Activated CD8-positive, alpha-beta T cell treated with anti-CD3 and anti-CD28 coated beads, Interleukin-2, amount 10 ng/mL, durations not matched to agents 7 days and 5 days (primary cell): Measurements from ENCODE around the gene ZNF28. TPM values are rescaled to one million over a fixed set of nuclear protein-coding genes. Genes with fewer than 3 reads are reported as not detected.
"Not testable (repeated sequence)": the region's sequence is repeated elsewhere in the genome, so short reads cannot be mapped to it uniquely, and the experiment has no call there.

Experiments used
- ATAC-seq: fragments of 150-1000 bp; cut with Tn5 transposase; one replicate; pipeline ENCODE4 v1.10.0; 2021; ENCODE audit warnings: moderate library complexity
- CTCF ChIA-PET: fragments of 350-600 bp; sonication (Branson Sonifier 250); formaldehyde crosslinking; loops from one replicate; lab custom pipeline; 2021; ENCODE audit warnings: antibody characterized with exemption; lab: Charles Lee
- POLR2A ChIA-PET: fragments of 350-600 bp; sonication (Branson Sonifier 250); formaldehyde crosslinking; loops from one replicate; lab custom pipeline; 2021; ENCODE audit warnings: antibody characterized with exemption; lab: Charles Lee
- DNase-seq: peaks from one replicate; pipeline ENCODE4 v3.0.0-alpha.2; 2020
- H3K27ac Mint-ChIP-seq: one replicate; pipeline ENCODE4 v1.8.0; 2021; ENCODE audit warnings: mild to moderate bottlenecking, mixed read lengths
- H3K27me3 Mint-ChIP-seq: one replicate; pipeline ENCODE4 v1.8.0; 2021; ENCODE audit warnings: low read depth, mixed read lengths
- H3K36me3 Mint-ChIP-seq: one replicate; pipeline ENCODE4 v1.8.0; 2021; ENCODE audit warnings: low read depth, mixed read lengths
- H3K4me1 Mint-ChIP-seq: one replicate; pipeline ENCODE4 v1.8.0; 2021; ENCODE audit warnings: low read depth, mixed read lengths
- H3K4me3 Mint-ChIP-seq: one replicate; pipeline ENCODE4 v1.8.0; 2021; ENCODE audit warnings: mild to moderate bottlenecking, mixed read lengths
- H3K9me3 Mint-ChIP-seq: one replicate; pipeline ENCODE4 v1.8.0; 2022; ENCODE audit warnings: mixed read lengths; ENCODE audit not compliant: insufficient read depth
- total RNA-seq, 2 experiments: library from RNA; stranded (reverse); gene quantifications; one replicate each; pipeline ENCODE4 v1.2.3, GENCODE V29; 2021

Gene ZNF28
- total RNA-seq, 2 experiments from 2014 or later = 26.9 to 27.5 TPM

DNA sequence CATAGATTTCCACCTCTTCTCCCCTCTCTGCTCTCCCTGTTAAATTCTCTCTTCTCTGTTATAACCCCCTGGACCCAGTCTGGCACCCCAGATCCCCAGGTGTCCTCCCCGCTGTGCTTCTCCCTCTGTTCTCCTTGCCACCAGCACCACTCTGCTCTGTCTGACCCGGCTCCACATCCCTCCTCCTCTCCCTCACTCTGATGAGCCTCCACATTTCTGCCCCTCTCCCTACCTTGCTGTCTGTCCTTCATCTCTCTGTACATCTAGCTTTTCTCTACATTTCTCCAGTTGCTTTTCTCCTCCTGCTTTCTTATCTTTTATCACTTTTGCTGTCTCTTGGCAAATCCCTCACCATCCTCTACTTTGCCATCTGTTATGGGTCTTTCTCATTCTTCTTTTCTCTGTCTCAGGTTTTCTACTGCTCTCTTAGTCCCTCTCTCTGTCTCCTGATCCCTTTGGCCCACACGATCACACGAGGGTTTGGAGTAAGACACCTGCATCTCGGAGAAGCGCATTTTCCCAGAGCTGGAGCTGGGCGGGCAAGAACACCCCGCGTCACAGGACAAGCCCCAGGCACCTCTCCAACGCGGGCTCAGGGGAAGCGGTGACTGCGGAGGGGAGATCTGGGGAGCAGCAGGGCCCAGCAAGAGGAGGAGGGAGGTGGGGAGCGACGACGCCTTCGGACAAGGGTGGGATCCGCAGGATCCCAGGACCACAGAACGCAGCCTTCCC lies 795 bp downstream of the ZNF28 start:
- peak; percentile 47 for DNase-seq
- peaks cover 13% of the 10 kb centered on the region for H3K4me1 Mint-ChIP-seq
- POLR2A ChIA-PET = interaction anchor here (1.6 to 2.0 kb wide), 2 partner anchors 35 to 142 kb away, joined by 3 to 6 read pairs; partner anchors contain the start of gene ZNF816
- peak overlapping the region; percentile 87 for H3K27ac Mint-ChIP-seq
- peak overlapping the region; percentile 93 for H3K4me3 Mint-ChIP-seq
- peaks cover 55% of the 10 kb centered on the region for H3K36me3 Mint-ChIP-seq
- peaks cover 15% of the 10 kb centered on the region for H3K9me3 Mint-ChIP-seq
- H3K27me3 Mint-ChIP-seq, CTCF ChIA-PET: not testable (repeated sequence)
- peak; percentile 51 for ATAC-seq

DNA sequence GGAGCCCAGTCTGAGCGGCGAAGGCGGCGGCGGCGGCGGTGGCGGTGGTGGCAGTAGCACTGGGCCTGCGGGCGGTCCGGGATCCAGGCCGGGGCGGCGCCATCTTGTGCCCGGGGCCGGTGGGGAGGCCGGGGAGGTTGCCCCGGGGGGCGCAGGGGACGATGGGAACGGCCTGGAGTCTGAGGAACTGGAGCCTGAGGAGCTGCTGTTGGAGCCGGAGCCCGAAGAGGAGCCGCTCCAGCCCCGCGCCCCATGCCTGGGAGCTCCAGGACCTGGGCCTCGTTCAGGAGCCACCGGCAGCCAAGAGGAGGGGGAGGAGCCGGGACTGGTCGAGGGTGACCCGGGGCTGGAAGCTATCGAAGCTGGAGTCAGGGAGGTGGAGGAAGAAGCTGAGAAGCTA lies 11.6 kb downstream of the ZNF28 start:
- Mint-ChIP-seq H3K27me3 (no peaks in the 10 kb centered on the region), H3K4me3 (no peak overlapping the region), H3K4me1 (no peaks in the 10 kb centered on the region), H3K9me3 (peaks cover 21% of the 10 kb centered on the region), H3K27ac (no peak overlapping the region), H3K36me3 (peaks cover 74% of the 10 kb centered on the region)
- DNase-seq = no peak
- POLR2A ChIA-PET = no interaction called here
- CTCF ChIA-PET = no interaction called here
- no peak for ATAC-seq

- DNase-seq, CTCF ChIA-PET, H3K27ac Mint-ChIP-seq, POLR2A ChIA-PET, ATAC-seq, H3K4me3 Mint-ChIP-seq, H3K27me3 Mint-ChIP-seq, H3K4me1 Mint-ChIP-seq: not testable (repeated sequence)
- Mint-ChIP-seq H3K36me3 (peaks cover 83% of the 10 kb centered on the region), H3K9me3 (peaks cover 67% of the 10 kb centered on the region)
Measured at GRCh38 chr19:52799950-52800640, 21.3 kb downstream of the ZNF28 start.

DNA sequence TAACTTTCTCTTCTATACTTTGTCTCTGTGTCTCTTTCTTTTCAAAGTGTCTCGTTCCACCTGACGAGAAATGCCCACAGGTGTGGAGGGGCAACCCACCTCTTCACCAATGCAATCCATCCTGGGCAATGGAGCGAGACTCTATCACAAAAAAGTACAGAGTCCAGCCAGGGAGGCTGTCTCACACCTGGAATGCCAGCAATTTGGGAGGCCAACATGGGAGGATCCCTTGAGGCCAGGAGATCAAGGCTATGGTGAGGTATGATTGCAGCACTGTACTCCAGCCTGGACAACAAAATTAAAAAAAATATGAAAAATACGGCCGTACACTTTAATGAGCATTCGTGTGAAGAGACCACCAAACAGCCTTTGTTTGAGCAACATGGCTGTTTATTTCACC lies 32.0 kb downstream of the ZNF28 start:
- no peak for ATAC-seq

GRCh38 chr19:52786464-52787354 lies 34.7 kb downstream of the ZNF28 start, which contains the start of gene ZNF600:
Gene ZNF600 (minus strand): TSS chr19:52786791. CDS start chr19:52778888, 7,903 bp downstream.
- POLR2A ChIA-PET, CTCF ChIA-PET, H3K27me3 Mint-ChIP-seq: not testable (repeated sequence)
- peak within 1 kb of the TSS; percentile 88 for H3K27ac Mint-ChIP-seq
- H3K36me3 Mint-ChIP-seq = peaks cover 42% of the 10 kb centered on the region
- peak within 1 kb of the TSS; percentile 92 for H3K4me3 Mint-ChIP-seq
- peak; percentile 89 for DNase-seq
- ATAC-seq = peak; percentile 99
- H3K9me3 Mint-ChIP-seq = peaks cover 14% of the 10 kb centered on the region
- peaks cover 35% of the 10 kb centered on the region for H3K4me1 Mint-ChIP-seq

More for the DNA sequence above, 32.0 kb downstream of the ZNF28 start:
- Mint-ChIP-seq H3K27me3 (no peaks in the 10 kb centered on the region), H3K4me3 (no peak overlapping the region), H3K4me1 (peaks cover 31% of the 10 kb centered on the region), H3K27ac (no peak overlapping the region), H3K9me3 (peaks cover 25% of the 10 kb centered on the region), H3K36me3 (peaks cover 28% of the 10 kb centered on the region)
- DNase-seq = no peak
- ChIA-PET CTCF (no interaction called here), POLR2A (no interaction called here)

DNA sequence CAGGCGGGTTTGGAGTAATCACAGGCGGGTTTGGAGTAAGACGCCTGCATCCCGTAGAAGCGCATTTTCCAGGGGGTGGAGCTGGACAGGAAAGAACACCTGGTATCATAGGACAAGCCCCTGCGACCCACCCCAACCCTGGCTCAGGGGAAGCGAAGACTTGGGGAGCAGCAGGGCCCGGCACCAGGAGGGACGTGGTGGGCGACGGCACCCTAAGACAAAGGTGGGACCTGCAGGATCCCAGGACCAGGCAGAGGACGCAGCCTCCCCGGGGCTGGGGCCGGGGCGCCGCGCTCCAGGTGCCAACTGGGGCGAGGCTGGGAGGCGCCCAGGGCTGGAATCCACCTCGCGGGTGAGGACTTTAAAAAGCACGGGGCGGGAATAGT lies 35.4 kb downstream of the ZNF28 start:
- peaks cover 49% of the 10 kb centered on the region for H3K36me3 Mint-ChIP-seq
- ATAC-seq = no peak
- POLR2A ChIA-PET = no interaction called here

GRCh38 chr19:52785506-52785905 lies 35.9 kb downstream of the ZNF28 start:
- H3K27ac Mint-ChIP-seq = peak overlapping the region; percentile 88
- no peaks in the 10 kb centered on the region for H3K27me3 Mint-ChIP-seq
- peaks cover 30% of the 10 kb centered on the region for H3K4me1 Mint-ChIP-seq
- H3K9me3 Mint-ChIP-seq = peaks cover 11% of the 10 kb centered on the region
- H3K4me3 Mint-ChIP-seq = peak overlapping the region; percentile 92
- H3K36me3 Mint-ChIP-seq = peaks cover 54% of the 10 kb centered on the region
- POLR2A ChIA-PET = no interaction called here
- ATAC-seq = no peak
- DNase-seq = no peak
- CTCF ChIA-PET = no interaction called here

More for the DNA sequence above, 35.4 kb downstream of the ZNF28 start:
- Mint-ChIP-seq H3K9me3 (peaks cover 13% of the 10 kb centered on the region), H3K27me3 (no peaks in the 10 kb centered on the region), H3K4me3 (peak overlapping the region; percentile 92), H3K4me1 (peaks cover 31% of the 10 kb centered on the region), H3K27ac (peak overlapping the region; percentile 88)
- DNase-seq = no peak
- CTCF ChIA-PET = no interaction called here

DNA sequence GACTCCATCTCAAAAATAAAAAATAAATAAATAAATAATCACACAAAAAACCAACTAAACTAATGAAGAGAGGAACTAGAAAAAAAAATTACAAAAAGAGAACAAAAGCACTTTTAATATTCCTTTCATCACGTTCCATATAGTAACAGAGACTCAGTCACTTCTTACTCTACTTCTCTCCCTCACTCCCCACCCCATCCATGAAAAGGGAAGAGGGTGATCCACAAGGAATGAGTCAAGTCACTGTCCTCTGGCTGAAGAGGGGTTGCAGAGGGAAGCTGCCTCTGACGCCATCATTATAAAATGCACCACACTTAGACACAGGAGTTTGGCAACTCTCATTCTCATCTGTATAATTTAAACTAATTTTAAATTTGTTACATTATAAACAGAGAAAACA lies 38.6 kb downstream of the ZNF28 start:
- ATAC-seq, H3K27ac Mint-ChIP-seq, CTCF ChIA-PET, H3K4me3 Mint-ChIP-seq, DNase-seq, POLR2A ChIA-PET, H3K27me3 Mint-ChIP-seq: not testable (repeated sequence)
- Mint-ChIP-seq H3K9me3 (peaks cover 16% of the 10 kb centered on the region), H3K36me3 (peaks cover 73% of the 10 kb centered on the region), H3K4me1 (peaks cover 50% of the 10 kb centered on the region)

- ChIA-PET CTCF (no interaction called here), POLR2A (interaction anchor here (0.5 kb wide), 1 partner anchor 220 kb away, joined by 3 read pairs; no protein-coding TSS in a partner anchor)
- DNase-seq (peak; percentile 36), ATAC-seq (peak; percentile 44)
- no peaks in the 10 kb centered on the region for H3K27me3 Mint-ChIP-seq
- H3K9me3 Mint-ChIP-seq = peaks cover 24% of the 10 kb centered on the region
- H3K27ac Mint-ChIP-seq = peak overlapping the region; percentile 37
- no peak overlapping the region for H3K4me3 Mint-ChIP-seq
- peaks cover 25% of the 10 kb centered on the region for H3K4me1 Mint-ChIP-seq
- H3K36me3 Mint-ChIP-seq = peaks cover 87% of the 10 kb centered on the region
Measured at GRCh38 chr19:52778811-52779210, 42.6 kb downstream of the ZNF28 start.

DNA sequence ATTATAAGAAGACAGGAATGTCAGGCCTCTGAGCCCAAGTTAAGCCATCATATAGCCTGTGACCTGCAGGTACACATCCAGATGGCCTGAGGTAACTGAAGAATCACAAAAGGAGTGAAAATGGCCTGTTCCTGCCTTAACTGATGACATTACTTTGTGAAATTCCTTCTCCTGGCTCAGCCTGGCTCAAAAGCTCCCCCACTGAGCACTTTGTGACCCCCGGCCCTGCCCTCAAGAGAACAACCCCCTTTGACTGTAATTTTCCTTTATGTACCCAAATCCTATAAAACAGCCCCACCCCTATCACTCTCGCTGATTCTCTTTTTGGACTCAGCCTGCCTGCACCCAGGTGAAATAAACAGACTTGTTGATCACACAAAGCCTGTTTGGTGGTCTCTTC lies 65.0 kb downstream of the ZNF28 start:
- H3K36me3 Mint-ChIP-seq, H3K4me1 Mint-ChIP-seq: not testable (repeated sequence)

GRCh38 chr19:52749780-52750179 lies 71.7 kb downstream of the ZNF28 start:
- peaks cover 6% of the 10 kb centered on the region for H3K9me3 Mint-ChIP-seq
- ChIA-PET POLR2A (no interaction called here), CTCF (interaction anchor here (0.9 kb wide), 1 partner anchor 21 kb away, joined by 3 read pairs; no protein-coding TSS in a partner anchor)
- peaks cover 5% of the 10 kb centered on the region for H3K36me3 Mint-ChIP-seq
- H3K4me3 Mint-ChIP-seq = no peak overlapping the region
- ATAC-seq = no peak
- H3K27me3 Mint-ChIP-seq = no peaks in the 10 kb centered on the region
- H3K27ac Mint-ChIP-seq = no peak overlapping the region
- no peak for DNase-seq
- peaks cover 9% of the 10 kb centered on the region for H3K4me1 Mint-ChIP-seq

More for the DNA sequence above, 65.0 kb downstream of the ZNF28 start:
- H3K4me3 Mint-ChIP-seq, ATAC-seq, POLR2A ChIA-PET, DNase-seq, H3K27ac Mint-ChIP-seq, CTCF ChIA-PET, H3K27me3 Mint-ChIP-seq: not testable (repeated sequence)
- H3K9me3 Mint-ChIP-seq = peaks cover 46% of the 10 kb centered on the region
